Nephron progenitor cell (in vitro differentiated cells): ENCODE data around the gene ZNF181.

Source experiments
- DNase-seq: peaks from one replicate; pipeline ENCODE4 v3.0.0; 2021
- H3K27ac Mint-ChIP-seq: 2 replicates; pipeline ENCODE4 v1.8.0; 2021; ENCODE audit warnings: mild to moderate bottlenecking, moderate library complexity, mixed read lengths
- H3K27me3 Mint-ChIP-seq: 2 replicates; pipeline ENCODE4 v1.8.0; 2021; ENCODE audit warnings: mild to moderate bottlenecking, low read depth, mixed read lengths; ENCODE audit not compliant: poor library complexity
- H3K36me3 Mint-ChIP-seq: 2 replicates; pipeline ENCODE4 v1.8.0; 2021; ENCODE audit warnings: low read depth, mixed read lengths
- H3K4me1 Mint-ChIP-seq: 2 replicates; pipeline ENCODE4 v1.8.0; 2021; ENCODE audit warnings: mixed read lengths
- H3K4me3 Mint-ChIP-seq: 2 replicates; pipeline ENCODE4 v1.8.0; 2021; ENCODE audit warnings: mild to moderate bottlenecking, moderate library complexity, mixed read lengths
- H3K9me3 Mint-ChIP-seq: 2 replicates; pipeline ENCODE4 v1.8.0; 2021; ENCODE audit warnings: mild to moderate bottlenecking, moderate library complexity, mixed read lengths
- TF ChIP-seq, protein P1 (sequence below): fragments of 200-600 bp; sonication (generic); IDR thresholded peaks from 2 replicates; pipeline ENCODE4 v1.5.0; 2021; ENCODE audit warnings: antibody characterized with exemption

The ZNF181 gene

DNA sequence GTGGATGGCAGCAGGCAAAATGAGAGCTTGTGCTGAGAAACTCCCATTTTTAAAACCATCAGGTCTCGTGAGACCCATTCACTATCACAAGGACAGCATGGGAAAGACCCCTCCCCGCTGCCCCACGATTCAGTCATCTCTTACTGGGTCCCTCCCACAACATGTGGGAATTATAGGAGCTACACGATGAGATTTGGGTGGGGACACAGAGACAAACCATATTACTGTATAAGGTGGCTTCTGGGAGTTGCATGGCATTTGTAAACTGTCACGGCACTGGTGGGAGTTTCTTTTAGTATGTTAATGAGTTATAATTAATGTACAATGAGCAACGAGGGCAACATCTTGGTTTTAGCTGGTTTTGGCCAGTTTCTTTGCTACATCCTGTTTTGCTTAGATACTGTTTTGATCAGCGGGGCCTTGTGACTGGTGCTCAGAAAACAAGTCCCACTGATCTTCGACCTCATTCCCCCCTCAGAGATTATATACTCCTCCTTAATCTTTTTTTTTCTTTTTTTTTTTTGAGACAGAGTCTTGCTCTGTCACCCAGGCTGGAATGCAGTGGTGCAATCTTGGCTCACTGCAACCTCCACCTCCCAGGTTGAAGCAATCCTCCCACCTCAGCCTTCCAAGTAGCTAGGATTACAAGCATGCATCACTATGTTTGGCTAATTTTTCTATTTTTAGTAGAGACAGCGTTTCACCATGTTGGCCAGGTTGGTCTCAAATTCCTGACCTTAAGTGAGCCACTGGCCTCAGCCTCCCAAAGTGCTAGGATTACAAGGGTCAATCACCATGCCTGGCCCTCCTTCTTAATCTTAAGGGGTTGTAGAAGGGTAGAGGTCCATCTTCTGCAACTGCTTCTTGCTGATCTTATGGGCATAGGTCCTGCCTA, 60.3 kb downstream of the ZNF181 start:
- Mint-ChIP-seq H3K4me3 (no peak overlapping the region), H3K9me3 (peaks cover 56% of the 10 kb centered on the region), H3K4me1 (no peaks in the 10 kb centered on the region), H3K36me3 (no peaks in the 10 kb centered on the region), H3K27ac (no peak overlapping the region), H3K27me3 (peaks cover 16% of the 10 kb centered on the region)
- TF ChIP-seq, protein P1, sequence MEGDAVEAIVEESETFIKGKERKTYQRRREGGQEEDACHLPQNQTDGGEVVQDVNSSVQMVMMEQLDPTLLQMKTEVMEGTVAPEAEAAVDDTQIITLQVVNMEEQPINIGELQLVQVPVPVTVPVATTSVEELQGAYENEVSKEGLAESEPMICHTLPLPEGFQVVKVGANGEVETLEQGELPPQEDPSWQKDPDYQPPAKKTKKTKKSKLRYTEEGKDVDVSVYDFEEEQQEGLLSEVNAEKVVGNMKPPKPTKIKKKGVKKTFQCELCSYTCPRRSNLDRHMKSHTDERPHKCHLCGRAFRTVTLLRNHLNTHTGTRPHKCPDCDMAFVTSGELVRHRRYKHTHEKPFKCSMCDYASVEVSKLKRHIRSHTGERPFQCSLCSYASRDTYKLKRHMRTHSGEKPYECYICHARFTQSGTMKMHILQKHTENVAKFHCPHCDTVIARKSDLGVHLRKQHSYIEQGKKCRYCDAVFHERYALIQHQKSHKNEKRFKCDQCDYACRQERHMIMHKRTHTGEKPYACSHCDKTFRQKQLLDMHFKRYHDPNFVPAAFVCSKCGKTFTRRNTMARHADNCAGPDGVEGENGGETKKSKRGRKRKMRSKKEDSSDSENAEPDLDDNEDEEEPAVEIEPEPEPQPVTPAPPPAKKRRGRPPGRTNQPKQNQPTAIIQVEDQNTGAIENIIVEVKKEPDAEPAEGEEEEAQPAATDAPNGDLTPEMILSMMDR: no peak
- DNase-seq: no peak
